Activated naive CD8-positive, alpha-beta T cell treated with anti-CD3 and anti-CD28 coated beads, Interleukin-2, amount 50 U/mL, for 24 hours (primary cell): ENCODE measurements around the gene GRP.

Experiments used
- ATAC-seq: fragments of 150-1000 bp; cut with Tn5 transposase; one replicate; pipeline ENCODE4 v1.10.0; 2021
- DNase-seq: peaks from one replicate; pipeline ENCODE4 v3.0.0; 2021
- H3K27ac Mint-ChIP-seq: one replicate; pipeline ENCODE4 v1.8.0; 2021; ENCODE audit warnings: mild to moderate bottlenecking, mixed read lengths
- H3K27me3 Mint-ChIP-seq: one replicate; pipeline ENCODE4 v1.8.0; 2021; ENCODE audit warnings: mixed read lengths
- H3K36me3 Mint-ChIP-seq: one replicate; pipeline ENCODE4 v1.8.0; 2021; ENCODE audit warnings: low read depth, mixed read lengths
- H3K4me1 Mint-ChIP-seq: one replicate; pipeline ENCODE4 v1.8.0; 2021; ENCODE audit warnings: mixed read lengths
- H3K4me3 Mint-ChIP-seq: one replicate; pipeline ENCODE4 v1.8.0; 2021; ENCODE audit warnings: mild to moderate bottlenecking, moderate library complexity, mixed read lengths
- H3K9me3 Mint-ChIP-seq: one replicate; pipeline ENCODE4 v1.8.0; 2021; ENCODE audit warnings: mixed read lengths

GRP gene

GRCh38 chr18:59268127-59268720 lies 48.3 kb downstream of the GRP start:
- Mint-ChIP-seq H3K9me3 (no peaks in the 10 kb centered on the region), H3K27me3 (peaks cover 85% of the 10 kb centered on the region), H3K4me3 (no peak overlapping the region), H3K27ac (no peak overlapping the region), H3K4me1 (peaks cover 19% of the 10 kb centered on the region), H3K36me3 (no peaks in the 10 kb centered on the region)
- DNase-seq (no peak), ATAC-seq (no peak)

- Mint-ChIP-seq H3K27ac (no peak overlapping the region), H3K4me1 (peaks cover 24% of the 10 kb centered on the region), H3K36me3 (no peaks in the 10 kb centered on the region), H3K9me3 (no peaks in the 10 kb centered on the region), H3K27me3 (peaks cover 85% of the 10 kb centered on the region), H3K4me3 (peak overlapping the region; percentile 44)
- ATAC-seq = peak; percentile 59
- DNase-seq = peak; percentile 63
Observed at GRCh38 chr18:59268721-59269562, 49.0 kb downstream of the GRP start.

GRCh38 chr18:59269563-59270119 lies 49.7 kb downstream of the GRP start:
- H3K27me3 Mint-ChIP-seq = peaks cover 85% of the 10 kb centered on the region
- no peaks in the 10 kb centered on the region for H3K9me3 Mint-ChIP-seq
- DNase-seq (no peak), ATAC-seq (no peak)
- H3K36me3 Mint-ChIP-seq = no peaks in the 10 kb centered on the region
- no peak overlapping the region for H3K27ac Mint-ChIP-seq
- H3K4me1 Mint-ChIP-seq = peaks cover 25% of the 10 kb centered on the region
- peak overlapping the region; percentile 44 for H3K4me3 Mint-ChIP-seq

GRCh38 chr18:59270689-59271257 lies 50.8 kb downstream of the GRP start:
- Mint-ChIP-seq H3K4me1 (peaks cover 25% of the 10 kb centered on the region), H3K27ac (no peak overlapping the region), H3K27me3 (peaks cover 84% of the 10 kb centered on the region), H3K4me3 (no peak overlapping the region), H3K36me3 (no peaks in the 10 kb centered on the region), H3K9me3 (no peaks in the 10 kb centered on the region)
- ATAC-seq = no peak
- DNase-seq = no peak

- Mint-ChIP-seq H3K4me3 (no peak overlapping the region), H3K4me1 (peaks cover 25% of the 10 kb centered on the region), H3K27me3 (peaks cover 84% of the 10 kb centered on the region), H3K36me3 (no peaks in the 10 kb centered on the region), H3K9me3 (no peaks in the 10 kb centered on the region), H3K27ac (no peak overlapping the region)
- no peak for DNase-seq
- ATAC-seq = no peak
Observed at GRCh38 chr18:59271606-59272220, 51.8 kb downstream of the GRP start.

GRCh38 chr18:59272221-59272888 lies 52.4 kb downstream of the GRP start:
- ATAC-seq (no peak), DNase-seq (no peak)
- Mint-ChIP-seq H3K36me3 (no peaks in the 10 kb centered on the region), H3K4me1 (peaks cover 25% of the 10 kb centered on the region), H3K9me3 (no peaks in the 10 kb centered on the region), H3K27me3 (peaks cover 81% of the 10 kb centered on the region), H3K4me3 (no peak overlapping the region), H3K27ac (no peak overlapping the region)

- no peaks in the 10 kb centered on the region for H3K9me3 Mint-ChIP-seq
- peak; percentile 45 for ATAC-seq
- no peak for DNase-seq
- peaks cover 22% of the 10 kb centered on the region for H3K4me1 Mint-ChIP-seq
- peak within 1 kb of the TSS; percentile 14 for H3K4me3 Mint-ChIP-seq
- H3K36me3 Mint-ChIP-seq = no peaks in the 10 kb centered on the region
- H3K27me3 Mint-ChIP-seq = peaks cover 80% of the 10 kb centered on the region
- H3K27ac Mint-ChIP-seq = no peak within 1 kb of the TSS
Observed at GRCh38 chr18:59272891-59273758, 53.2 kb downstream of the GRP start, which contains the start of gene RAX. TSS of gene RAX (minus strand) at chr18:59273454. CDS start at chr18:59273206, 248 bp downstream.

- Mint-ChIP-seq H3K4me1 (peaks cover 16% of the 10 kb centered on the region), H3K4me3 (peak overlapping the region; percentile 14), H3K27me3 (peaks cover 76% of the 10 kb centered on the region), H3K36me3 (no peaks in the 10 kb centered on the region), H3K27ac (no peak overlapping the region), H3K9me3 (no peaks in the 10 kb centered on the region)
- DNase-seq (no peak), ATAC-seq (no peak)
Observed at GRCh38 chr18:59273759-59274532, 54.0 kb downstream of the GRP start.

GRCh38 chr18:59274533-59274928 lies 54.6 kb downstream of the GRP start:
- H3K9me3 Mint-ChIP-seq = no peaks in the 10 kb centered on the region
- H3K27me3 Mint-ChIP-seq = peaks cover 74% of the 10 kb centered on the region
- peaks cover 15% of the 10 kb centered on the region for H3K4me1 Mint-ChIP-seq
- DNase-seq (no peak), ATAC-seq (no peak)
- no peak overlapping the region for H3K4me3 Mint-ChIP-seq
- no peak overlapping the region for H3K27ac Mint-ChIP-seq
- H3K36me3 Mint-ChIP-seq = no peaks in the 10 kb centered on the region

GRCh38 chr18:59275406-59275949 lies 55.5 kb downstream of the GRP start:
- ATAC-seq = no peak

GRCh38 chr18:59276047-59276446 lies 56.1 kb downstream of the GRP start:
- no peaks in the 10 kb centered on the region for H3K9me3 Mint-ChIP-seq
- peaks cover 11% of the 10 kb centered on the region for H3K4me1 Mint-ChIP-seq
- H3K4me3 Mint-ChIP-seq = no peak overlapping the region
- peaks cover 65% of the 10 kb centered on the region for H3K27me3 Mint-ChIP-seq
- H3K27ac Mint-ChIP-seq = no peak overlapping the region
- no peaks in the 10 kb centered on the region for H3K36me3 Mint-ChIP-seq
- DNase-seq (no peak), ATAC-seq (no peak)

More at GRCh38 chr18:59275406-59275949, 55.5 kb downstream of the GRP start:
- DNase-seq = no peak
- H3K36me3 Mint-ChIP-seq = no peaks in the 10 kb centered on the region
- no peak overlapping the region for H3K4me3 Mint-ChIP-seq
- no peak overlapping the region for H3K27ac Mint-ChIP-seq
- peaks cover 69% of the 10 kb centered on the region for H3K27me3 Mint-ChIP-seq
- no peaks in the 10 kb centered on the region for H3K9me3 Mint-ChIP-seq
- H3K4me1 Mint-ChIP-seq = peaks cover 11% of the 10 kb centered on the region

GRCh38 chr18:59278793-59279192 lies 58.8 kb downstream of the GRP start:
- Mint-ChIP-seq H3K4me1 (peaks cover 2% of the 10 kb centered on the region), H3K27ac (no peak overlapping the region), H3K27me3 (peaks cover 58% of the 10 kb centered on the region), H3K36me3 (no peaks in the 10 kb centered on the region), H3K9me3 (no peaks in the 10 kb centered on the region), H3K4me3 (no peak overlapping the region)
- no peak for DNase-seq
- no peak for ATAC-seq
